OCI-M2 (cell line): ENCODE data around the gene LACTBL1.

Source experiments
- DNase-seq: peaks from one replicate; lab custom pipeline; 2025; ENCODE audit not compliant: unreplicated experiment; lab: John Stamatoyannopoulos, UW

Gene LACTBL1

GRCh38 chr1:22976461-22977243, 4.0 kb upstream of the LACTBL1 start:
- DNase-seq = no peak

- DNase-seq = no peak
Observed at GRCh38 chr1:22976127-22976460, 3.4 kb upstream of the LACTBL1 start.

GRCh38 chr1:22975694-22976093, 3.0 kb upstream of the LACTBL1 start:
- DNase-seq = no peak

GRCh38 chr1:22971611-22972405, 858 bp downstream of the LACTBL1 start:
- DNase-seq = no peak

- no peak for DNase-seq
Observed at GRCh38 chr1:22971161-22971560, 1.5 kb downstream of the LACTBL1 start.

- no peak for DNase-seq
Observed at GRCh38 chr1:22970096-22970495, 2.6 kb downstream of the LACTBL1 start.

- DNase-seq = no peak
Observed at GRCh38 chr1:22969304-22969709, 3.4 kb downstream of the LACTBL1 start.

- no peak for DNase-seq
Observed at GRCh38 chr1:22967833-22968232, 4.8 kb downstream of the LACTBL1 start.

- DNase-seq = no peak
Observed at GRCh38 chr1:22966309-22966708, 6.4 kb downstream of the LACTBL1 start.

- DNase-seq = no peak
Observed at GRCh38 chr1:22963044-22963677, 9.5 kb downstream of the LACTBL1 start.

- no peak for DNase-seq
Observed at GRCh38 chr1:22962558-22962957, 10.1 kb downstream of the LACTBL1 start.

GRCh38 chr1:22959545-22960360, 12.9 kb downstream of the LACTBL1 start:
- DNase-seq = no peak

- DNase-seq = no peak
Observed at GRCh38 chr1:22958556-22958955, 14.1 kb downstream of the LACTBL1 start.

GRCh38 chr1:22957066-22957465, 15.6 kb downstream of the LACTBL1 start:
- no peak for DNase-seq

- no peak for DNase-seq
Observed at GRCh38 chr1:22955146-22955545, 17.5 kb downstream of the LACTBL1 start.

GRCh38 chr1:22953740-22954141, 18.9 kb downstream of the LACTBL1 start:
- no peak for DNase-seq

GRCh38 chr1:22953057-22953739, 19.5 kb downstream of the LACTBL1 start:
- DNase-seq = no peak

- DNase-seq = no peak
Observed at GRCh38 chr1:22952694-22953056, 20.0 kb downstream of the LACTBL1 start.

- DNase-seq = no peak
Observed at GRCh38 chr1:22951796-22952195, 20.9 kb downstream of the LACTBL1 start.

GRCh38 chr1:22949822-22950331, 22.8 kb downstream of the LACTBL1 start:
- DNase-seq = no peak
